HK-2 (cell line): Measurements from ENCODE around the gene S100A2.
"Not testable (repeated sequence)": the region's sequence is repeated elsewhere in the genome, so short reads cannot be mapped to it uniquely, and the experiment has no call there.

Source experiments
- DNase-seq: peaks from one replicate; pipeline ENCODE4 v3.0.0-alpha.2; 2018; ENCODE audit not compliant: unreplicated experiment

The S100A2 gene

DNA sequence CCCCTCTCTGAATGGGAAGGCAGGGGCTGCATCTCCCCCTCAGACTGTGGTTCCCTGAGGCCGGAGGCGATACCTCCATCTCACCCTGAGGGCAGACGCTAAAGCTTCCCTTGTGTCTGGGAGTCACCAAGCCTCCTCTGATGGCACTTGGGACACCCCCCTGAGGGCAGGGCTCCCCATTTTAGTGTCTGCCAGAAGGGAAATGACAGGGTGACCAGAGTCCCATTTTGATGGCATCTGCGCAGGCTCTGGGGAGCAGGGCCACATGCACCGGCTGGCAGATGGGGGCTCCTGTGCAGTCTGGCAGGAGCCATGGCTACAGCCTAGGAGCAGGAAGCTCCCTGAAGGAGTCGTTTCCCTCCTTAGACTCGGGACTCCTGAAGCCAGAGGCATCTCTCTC is 1.7 kb downstream of the S100A2 start:
- DNase-seq, result no peak

DNA sequence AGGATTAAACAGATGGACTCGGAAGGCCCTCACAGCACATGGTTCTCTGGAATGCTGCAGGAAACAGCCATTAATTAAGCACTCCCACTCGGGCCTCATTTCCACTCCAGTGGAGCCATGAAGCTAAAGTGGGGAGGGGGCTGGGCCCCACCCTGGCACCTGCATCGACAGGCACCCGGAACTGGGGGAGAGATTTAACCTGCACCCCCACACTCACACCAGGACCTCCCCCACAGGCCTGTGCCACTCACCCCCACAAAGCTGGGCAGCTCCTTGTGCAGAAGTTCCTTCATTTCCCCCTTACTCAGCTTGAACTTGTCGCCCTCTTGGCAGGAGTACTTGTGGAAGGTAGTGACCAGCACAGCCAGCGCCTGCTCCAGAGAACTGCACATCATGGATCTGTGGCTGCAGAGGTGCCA is 2.2 kb downstream of the S100A2 start:
- no peak for DNase-seq

DNA sequence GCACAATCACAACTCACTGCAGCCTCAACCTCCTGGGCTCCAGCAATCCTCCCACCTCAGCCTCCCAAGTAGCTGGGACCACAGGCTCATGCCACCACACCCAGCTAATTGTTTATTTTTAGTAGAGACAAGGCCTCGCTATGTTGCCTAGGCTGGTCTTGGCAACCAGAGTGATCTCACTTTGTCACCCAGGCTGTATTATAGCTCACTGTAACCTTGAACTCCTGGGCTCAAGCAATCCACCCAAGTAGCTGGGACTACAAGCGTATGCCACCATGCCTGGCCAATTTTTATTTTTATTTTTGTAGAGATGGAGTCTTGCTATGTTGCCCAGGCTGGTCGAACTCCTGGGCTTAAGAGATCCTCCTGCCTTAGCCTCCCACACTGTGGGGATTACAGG is 3.6 kb downstream of the S100A2 start:
- DNase-seq, result not testable (repeated sequence)

DNA sequence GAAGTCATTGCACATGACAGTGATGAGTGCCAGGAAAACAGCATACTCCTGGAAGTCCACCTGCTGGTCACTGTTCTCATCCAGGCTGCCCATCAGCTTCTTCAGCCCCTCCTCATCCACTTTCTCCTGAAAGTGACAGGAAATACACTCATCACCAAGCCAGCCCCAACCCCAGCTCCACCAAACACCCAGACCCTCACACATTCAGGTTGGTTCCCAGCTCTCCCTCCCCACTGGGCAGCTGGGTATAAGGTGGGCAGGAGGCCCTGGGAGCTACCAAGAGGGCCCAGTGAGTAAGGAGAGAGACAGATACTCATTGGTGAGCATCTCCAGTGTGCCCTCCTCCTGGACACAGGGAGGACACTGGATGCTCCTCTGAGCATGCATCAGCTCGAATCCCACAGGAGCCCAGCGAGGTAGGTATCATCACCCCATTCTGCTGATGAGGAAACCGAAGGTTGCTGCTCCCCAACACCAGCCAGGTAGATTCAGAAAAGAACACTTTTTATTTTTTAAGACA is 4.1 kb downstream of the S100A2 start:
- no peak for DNase-seq

DNA sequence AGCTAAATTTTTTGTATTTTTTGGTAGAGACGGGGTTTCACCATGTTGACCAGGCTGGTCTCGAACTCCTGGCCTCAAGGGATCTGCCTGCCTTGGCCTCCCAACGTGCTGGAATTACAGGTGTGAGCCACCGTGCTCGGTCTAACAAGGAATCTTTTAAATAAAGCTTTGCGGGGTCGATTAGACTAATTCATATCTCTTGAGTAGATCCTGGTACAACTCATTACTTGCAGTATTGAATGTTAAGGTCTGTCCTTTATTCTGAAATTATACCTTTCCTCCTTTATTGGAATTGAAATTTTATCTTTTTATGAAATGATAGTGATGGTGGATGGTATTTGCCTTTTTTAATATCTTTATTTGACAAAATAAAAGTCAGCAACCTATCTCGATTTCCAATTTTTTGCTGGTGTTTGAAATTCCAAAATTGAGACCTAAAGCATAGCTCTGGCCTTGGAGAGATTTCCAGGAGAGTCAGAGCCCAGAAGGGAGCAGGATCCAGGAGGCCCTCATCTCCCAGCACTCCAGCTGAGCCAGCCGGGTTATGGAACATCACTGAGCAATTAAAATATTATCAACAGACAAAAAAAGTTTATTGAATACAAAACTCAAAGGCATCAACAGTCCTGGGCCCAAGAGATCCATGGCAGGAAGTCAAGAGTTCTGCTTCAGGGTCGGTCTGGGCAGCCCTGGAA is 4.7 kb downstream of the S100A2 start:
- DNase-seq, result no peak

DNA sequence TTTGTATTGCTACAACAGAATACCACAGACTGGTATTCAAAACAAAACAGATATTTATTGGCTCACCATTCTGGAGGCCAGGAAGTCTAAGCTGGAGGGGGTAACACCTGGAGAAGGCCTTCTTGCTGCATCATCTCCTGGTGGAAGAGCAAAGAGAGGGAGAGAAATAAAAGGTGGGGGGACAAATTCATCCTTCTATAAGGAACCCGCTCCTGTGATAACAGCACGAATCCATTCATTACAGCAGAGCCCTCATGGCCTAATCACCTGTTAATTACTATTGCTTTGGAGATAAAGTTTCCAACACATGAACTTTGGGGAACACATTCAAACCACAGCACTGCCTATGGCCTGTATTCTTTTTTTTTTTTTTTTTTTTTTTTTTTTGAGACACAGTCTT is 5.4 kb downstream of the S100A2 start:
- no peak for DNase-seq

DNA sequence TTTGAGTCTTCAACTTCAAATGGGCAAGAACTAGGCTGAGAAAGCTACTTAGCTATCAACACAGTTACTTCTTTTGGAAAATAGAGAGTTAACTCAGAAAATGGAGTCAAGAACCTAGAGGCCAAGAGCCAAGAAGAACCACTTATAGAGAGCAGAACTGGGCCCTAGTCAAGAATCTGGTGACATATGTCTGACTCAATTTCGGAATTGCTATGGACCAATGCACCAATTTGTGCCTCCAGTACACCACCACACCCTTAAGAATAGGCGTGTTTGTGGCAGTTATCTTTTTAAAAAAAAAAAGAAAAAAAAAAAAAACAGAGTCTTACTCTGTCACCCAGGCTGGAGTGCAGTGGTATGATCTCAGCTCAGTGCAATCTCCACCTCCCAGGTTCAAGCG is 7.8 kb downstream of the S100A2 start:
- no peak for DNase-seq

DNA sequence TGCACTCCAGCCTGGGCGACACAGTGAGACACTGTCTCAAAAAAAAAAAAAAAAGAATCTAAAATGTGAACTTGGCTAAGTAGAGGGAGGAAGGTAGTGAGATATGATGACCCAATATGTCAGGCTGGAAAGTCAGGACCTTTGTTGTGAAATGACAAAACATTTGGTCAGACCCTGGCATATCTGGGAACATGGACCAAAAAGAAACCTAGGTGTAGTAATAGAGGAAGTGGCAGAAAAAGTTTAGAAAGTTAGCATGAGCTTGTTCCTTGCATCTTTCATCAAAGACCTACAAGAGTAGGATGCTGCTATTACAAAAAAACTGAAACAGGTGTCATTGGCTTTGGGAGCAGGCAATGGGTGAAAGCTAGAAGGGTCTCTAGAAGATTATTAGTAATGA is 9.3 kb downstream of the S100A2 start:
- DNase-seq, result no peak

DNA sequence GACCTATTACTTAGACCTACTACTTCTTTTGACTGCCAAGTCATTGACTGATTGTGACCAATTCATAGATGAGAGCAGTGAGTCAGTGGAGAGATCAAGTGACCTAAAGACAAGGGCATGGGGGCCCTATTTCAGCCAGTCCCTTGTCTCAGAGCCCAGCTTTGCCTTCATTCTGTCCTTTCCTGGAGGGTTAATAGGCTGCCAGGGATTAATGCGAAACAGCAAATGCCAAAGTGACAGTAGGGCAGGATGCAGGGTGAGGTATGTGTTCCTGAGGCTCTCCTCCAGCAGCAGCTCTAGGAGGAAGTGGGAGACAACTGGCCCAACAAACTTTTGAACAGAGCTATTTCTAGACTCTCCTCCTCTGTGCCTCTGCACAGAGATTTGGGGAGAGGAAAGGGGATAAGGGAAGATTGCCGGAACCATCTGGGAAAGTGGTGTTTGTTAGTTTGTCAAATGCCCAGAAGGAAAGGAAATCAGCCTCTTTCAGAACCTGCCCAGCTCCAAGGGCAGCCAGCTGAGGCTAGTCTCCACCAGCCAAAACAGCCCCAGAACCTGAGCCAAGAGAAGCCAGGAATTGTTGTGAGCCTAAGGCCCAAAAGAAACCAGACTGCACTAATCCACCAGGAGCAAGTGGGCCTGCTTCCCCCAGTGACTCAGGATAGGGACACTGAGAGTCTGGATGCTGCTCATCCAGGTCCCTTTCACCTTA is 11.7 kb downstream of the S100A2 start:
- no peak for DNase-seq

DNA sequence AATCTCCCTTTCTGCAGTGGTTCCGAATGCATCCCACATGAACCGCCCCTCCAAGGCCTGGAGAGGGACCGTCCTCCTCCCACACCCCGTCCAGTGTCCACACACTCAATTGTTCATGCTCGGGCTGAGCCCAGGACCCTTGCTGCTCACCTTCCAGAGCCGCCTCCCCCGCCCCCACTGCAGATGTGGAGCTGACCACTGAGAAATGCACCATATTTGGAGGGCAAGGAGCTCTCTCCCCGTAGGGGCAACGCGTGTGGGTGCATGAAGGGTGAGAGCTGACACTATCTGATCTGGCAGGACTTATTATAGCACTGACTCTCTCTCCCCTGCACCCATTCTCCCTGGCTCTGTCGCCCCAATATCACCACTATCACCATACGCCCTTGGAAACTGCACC is 12.5 kb downstream of the S100A2 start:
- no peak for DNase-seq

DNA sequence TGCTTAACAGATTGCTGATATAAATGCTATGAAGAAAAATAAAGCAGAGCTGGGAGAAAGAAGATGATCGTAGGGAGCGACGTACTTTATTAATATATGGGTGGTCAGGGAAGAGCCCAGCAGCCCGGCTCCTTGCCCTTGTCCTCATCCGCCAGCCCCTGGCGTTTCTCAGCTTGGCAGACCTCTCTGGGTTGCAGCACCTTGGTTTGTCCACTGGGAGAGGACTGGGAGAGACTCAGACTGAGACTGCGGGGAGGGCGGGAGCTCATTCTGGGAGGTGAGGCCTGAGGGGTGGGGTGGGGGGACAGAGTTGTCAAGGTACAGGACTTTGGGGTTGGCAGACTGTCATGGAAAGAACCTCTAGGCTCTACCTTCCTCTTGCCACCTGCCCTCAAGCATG is 13.3 kb downstream of the S100A2 start:
- DNase-seq, result no peak

DNA sequence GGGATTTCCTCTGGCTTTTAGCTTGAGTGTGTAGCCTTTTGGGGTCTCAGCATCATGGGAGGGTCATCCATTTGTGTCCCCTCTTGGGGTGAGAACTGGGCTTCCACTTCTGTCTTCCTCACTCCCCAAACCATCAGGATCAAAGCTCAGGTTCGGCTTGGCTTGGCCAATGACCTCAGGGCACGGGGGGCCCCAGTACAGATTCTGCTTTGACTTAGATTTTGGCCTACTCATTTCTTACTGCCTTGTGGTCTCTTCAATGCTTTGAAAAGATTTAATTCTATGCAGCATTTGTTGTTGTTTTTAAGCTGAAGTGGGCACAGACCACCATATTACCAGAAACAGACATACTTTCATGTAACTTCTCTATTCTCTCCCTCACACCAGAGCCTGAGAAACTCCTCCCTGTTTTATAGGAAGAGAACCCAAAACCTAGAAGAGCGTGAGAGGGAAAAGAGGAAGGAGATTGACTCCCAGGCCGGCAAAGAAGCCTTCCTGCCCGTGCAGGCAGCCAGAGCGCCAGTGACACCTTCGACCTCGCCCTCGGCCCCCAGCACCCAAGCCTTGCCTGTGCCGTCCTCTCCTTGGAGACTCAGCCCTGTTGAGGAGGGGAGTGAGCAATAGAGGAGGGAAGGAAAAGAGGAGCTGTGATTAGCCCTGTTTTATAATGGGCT is 14.7 kb downstream of the S100A2 start:
- DNase-seq, result no peak

DNA sequence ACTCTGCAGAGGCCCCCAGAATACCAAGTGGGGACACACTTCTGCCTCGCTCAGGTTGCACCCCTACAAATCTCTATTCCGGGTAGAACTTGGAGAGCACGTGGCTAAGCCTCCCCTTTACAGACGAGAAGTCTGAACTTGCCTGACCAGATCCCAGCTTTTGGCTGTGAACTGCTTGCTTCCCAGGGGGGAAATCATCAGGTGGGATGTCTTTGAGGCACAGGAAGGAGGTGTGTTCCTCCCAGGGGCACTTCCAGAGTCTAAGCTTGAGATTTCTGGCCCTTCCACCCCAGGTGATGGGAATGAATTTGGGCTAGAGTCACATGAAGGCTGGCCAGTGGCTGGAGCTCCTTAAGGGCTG is 15.3 kb downstream of the S100A2 start:
- DNase-seq, result no peak

DNA sequence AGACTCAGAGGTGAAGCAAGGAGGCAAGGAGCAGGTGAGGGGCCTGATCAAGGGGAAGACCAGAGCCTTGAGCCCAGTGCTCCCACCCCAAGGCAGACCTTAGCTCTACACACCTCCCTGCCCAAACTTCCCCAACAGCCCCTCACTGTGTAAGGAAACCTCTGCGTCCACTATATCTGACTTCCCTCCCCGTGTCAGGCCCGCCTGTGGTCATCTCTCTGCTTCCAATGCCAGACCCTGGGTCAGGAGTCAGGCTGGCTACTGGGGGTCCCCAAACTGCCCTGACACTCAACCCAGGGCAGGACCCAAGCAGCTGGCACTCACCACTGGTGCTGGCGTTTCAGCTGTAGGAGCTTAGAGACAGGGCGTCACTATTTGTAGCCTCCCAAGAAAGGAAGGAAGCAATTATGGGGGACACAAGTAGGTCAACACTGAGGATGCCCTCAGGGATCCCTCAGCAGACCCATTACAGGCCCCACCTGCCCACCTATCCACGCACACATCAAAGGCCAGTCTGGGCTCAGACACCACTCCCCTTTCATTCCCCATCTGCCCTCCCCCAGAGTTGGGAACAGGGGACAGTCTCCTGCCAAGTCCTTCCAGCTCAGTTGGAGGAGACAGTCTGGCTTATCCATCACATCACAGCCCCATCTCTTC is 15.8 kb downstream of the S100A2 start:
- no peak for DNase-seq

DNA sequence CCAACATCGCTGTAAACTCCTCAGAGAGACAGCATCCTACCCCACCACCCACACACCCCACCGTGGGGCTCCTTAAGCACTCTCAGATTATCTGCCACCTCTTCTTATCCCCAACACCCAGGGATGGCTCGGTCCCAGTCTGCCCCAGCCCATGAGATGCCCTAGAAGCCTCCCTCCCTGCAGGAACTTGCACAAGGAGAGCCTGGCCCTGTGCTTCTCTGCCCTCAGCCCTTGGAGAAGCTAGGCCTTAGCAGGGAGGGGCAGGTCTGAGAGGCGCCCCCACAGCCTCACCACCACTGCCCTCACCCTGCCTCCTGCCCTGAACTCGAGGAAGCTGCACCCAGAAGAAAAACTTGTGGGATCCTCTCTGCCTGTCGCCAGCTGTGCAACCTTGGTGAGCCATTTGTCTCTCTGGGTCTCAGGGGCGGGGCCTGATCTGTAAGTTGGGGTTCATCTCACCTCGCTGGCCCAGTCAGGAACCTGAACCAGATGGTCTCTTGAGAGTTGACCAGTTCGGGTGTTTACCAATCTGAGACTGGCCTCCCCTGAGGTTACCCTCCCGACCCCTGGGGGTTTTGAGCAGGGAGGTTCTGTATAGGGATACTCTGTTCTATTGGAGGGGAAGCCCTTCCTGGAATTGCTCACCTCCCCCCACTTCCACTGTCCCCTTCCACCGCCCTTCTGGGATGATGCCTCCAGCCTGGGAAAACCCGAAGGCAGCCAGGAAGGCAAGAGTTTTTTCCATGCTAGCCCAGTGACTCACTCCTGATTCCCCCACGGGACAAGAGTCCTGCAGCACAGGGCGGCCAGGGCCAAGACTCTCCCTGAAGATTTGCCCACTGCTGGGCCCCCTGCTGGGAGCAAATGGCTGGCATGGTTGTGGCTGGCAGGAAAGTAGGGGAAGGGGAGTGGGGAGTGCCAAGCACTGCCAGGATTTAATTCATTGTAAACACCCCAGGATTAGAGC is 16.6 kb downstream of the S100A2 start, which contains the start of gene S100A3:
Gene S100A3 (minus strand): TSS at position 537 of the 967 bp plus-strand sequence. CDS start 773 bp downstream, outside the sequence.
- peak; percentile 89 for DNase-seq

DNA sequence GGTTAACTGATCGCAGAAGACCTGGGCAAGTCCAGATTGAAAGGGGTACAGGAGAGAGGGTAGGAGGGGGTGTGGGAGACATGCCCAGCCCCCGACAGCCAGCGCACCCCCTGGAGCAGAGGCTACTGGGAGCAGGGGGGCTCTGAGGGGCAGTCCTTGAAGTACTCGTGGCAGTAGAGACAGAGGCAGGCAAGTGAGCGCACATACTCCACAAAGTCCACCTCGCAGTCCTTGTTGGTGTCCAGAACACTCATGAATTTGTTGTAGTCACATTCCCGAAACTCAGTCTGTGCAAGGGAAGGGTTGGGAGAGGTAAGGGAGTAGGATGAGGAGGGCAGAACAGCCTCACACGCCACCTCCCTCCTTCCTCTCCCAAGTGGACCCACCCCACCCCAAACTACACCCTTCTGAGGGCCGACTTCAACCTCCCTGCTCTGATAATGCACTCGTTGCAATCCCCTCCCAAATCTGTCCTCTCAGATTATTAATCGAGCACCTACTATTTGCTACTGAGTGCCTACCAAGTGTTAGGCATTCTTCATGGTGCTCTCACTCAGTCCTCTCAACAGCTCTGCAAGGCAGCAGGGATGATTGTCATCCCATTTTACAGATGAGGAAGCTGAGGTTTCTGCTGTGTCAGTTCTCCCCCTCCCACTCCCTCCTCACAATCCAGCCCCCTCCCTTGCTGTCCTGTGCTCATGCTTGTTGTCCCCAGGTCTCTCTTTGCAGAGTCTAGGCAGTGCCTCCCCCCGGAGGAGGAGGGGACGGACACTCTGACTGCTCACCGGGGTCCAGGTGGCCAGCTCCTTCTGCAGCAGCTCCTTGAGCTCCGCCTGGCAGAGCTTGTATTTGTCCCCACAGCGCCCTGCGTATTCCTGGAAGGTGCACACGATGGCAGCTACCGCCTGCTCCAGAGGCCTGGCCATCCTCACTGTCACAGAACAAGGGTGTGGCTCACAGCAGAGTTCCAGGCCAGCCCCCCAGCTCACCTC is 17.8 kb downstream of the S100A2 start:
- no peak for DNase-seq

DNA sequence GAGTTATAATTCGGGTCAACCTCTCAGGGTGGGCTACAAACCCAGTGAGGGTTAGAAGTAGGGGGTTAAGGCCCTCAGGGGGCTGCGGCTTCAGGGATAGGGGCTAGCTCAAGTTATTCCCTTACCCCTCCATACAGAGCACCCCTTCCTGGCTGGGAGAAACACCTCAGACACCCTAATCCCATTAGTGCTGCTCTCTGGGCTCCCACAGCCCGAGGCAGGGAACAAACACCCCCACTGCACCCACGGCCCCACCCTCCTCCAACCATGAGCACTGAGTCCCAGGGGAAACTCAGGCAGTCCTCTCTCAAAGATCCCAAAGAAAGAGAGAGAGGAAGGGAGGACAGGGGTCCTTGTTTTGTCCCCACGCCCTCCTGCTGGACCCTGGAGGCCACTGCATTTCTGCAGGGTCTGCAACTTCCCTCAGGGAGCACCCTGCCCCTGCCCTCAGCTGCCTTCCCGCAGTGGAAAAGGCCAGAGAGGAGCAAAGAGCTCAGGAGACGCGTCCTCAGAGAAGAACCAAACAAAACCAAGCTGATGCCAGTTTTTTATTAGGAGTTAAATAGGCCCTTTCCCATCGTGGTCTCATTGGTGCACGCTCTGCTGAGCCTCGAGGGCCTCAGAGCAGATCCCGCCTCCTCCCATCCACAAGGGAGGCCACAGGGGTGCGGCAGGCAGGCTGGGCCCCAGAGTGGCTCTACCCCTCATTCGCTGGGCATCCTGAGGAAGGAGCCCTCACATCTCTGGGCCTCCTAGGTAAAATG is 18.7 kb downstream of the S100A2 start:
- no peak for DNase-seq

DNA sequence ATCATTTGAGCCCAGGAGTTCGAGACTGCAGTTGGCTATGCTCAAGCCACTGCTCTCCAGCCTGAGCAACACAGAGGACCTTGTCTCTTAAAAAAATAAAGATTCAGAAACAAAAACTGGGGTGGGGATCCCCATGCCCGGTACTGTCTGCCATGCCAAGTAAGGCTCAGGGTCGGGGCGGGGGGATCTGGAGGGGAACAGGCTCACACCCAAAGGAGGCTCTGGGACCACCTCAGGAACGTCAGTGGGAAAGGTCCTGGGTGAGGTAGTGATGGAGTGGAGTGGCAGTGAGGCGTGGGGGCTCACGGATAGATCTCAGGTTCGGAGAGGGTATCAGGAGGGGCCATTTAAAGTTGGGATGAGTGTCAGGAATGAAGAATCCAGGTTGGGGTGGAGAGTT is 19.3 kb downstream of the S100A2 start:
- DNase-seq, result no peak
